ENCODE data around the gene HMGA1.

The HMGA1 gene

DNA sequence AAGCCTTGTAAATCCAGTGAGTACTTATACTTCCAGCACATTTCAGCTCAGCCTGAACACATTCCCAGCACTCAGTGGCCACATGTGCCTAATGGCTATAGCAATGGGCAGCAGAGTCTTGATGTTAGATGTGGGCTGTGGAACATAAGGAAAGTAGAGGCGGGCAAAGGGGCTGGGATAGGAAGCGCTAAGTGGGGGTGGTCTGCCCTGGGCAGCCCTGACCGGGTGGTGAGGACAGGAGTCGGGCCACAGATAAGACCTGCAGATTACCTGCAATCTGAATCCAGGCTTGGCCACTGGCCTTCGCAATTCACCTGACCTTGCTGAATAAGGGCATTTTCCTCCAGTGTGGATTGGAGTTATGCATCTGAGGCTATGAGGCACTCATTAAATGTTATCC lies 11.1 kb upstream of the HMGA1 start:
- no peak for DNase-seq

DNA sequence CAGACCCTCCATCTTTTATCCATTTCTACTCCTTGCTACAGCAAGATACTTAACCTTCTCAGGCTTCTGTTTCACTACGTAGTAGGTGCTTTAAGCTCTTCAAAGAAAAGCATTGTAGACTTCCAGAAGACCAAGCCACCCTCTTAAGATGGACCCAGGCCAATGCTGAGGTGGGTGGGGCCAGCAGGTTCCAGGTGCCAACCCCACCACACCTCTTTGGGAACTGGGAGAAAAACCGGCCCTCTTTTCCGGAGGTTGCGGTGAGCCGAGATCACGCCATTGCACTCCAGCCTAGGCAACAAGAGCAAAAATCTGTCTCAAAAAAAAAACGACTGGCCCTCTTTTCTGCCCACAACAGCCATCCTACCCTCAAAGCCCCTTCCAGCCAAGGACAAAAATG lies 10.6 kb upstream of the HMGA1 start:
- DNase-seq, result no peak

DNA sequence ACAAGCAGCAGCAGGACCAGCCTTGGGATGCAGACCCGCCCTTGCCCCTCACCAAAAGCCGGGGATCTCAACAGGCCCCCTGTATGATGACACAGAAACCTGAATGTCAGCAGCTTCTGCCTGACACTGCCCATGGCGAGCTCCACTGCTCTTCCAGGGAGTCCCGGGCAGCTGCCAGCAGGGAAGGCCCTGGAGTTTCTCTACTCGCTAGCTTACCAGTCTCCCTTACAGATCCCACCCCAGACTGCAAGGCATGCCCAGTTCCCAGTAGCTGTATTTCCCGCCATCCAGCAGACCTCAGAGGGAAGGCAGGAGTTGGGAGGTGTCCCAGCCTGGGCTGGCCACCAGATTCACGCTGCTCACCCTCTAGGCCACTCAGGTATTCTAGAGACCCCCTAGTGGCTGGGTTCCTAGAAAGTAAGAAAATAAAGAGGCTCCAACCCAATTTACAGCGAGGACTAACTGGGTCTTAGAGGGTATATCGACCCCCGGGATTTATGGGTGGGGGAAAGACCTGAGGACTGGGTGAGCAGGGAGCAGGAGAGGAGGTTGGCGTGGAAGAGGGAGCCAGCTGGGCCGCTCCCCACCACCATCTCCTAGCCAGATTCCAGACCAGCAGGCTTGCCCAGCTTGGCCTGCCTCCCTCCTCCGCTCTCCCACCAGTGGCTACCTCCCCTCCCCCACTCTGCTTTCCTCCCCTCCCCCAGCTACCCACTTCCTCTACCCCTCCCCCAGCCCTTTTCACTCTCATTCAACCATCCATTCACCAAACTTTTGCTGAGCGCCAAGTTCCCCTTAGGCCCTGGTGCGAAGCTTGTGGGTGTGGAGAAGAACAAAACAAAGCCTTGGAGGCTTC lies 9.7 kb upstream of the HMGA1 start:
- DNase-seq, result no peak

DNA sequence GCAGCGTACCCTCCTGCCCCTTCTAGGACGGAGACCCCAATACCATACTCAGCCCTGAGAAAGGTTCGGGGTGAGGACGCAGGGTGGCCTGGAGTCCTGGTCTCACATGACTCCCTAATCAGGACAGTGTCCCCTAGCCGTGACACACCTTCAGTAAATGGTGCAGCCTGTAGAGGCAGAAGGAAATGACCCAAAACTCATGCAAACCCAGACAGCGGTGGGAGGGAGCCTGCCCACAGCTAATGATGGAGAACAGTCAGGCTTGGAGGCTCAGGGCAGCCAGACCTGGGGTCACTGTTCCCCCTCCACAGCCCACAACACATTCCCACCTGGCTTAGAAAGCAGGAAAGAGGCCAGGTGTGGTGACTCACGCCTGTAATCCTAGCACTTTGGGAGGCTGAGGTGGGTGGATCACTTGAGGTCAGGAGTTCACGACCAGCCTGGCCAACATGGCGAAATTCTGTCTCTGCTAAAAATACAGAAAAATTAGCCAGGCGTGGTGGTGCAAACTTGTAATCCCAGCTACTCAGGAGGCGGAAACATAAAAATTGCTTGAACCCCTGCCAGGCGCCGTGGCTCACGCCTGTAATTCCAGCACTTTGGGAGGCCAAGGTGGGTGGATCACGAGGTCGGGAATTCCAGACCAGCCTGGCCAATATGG lies 8.8 kb upstream of the HMGA1 start:
- no peak for DNase-seq

DNA sequence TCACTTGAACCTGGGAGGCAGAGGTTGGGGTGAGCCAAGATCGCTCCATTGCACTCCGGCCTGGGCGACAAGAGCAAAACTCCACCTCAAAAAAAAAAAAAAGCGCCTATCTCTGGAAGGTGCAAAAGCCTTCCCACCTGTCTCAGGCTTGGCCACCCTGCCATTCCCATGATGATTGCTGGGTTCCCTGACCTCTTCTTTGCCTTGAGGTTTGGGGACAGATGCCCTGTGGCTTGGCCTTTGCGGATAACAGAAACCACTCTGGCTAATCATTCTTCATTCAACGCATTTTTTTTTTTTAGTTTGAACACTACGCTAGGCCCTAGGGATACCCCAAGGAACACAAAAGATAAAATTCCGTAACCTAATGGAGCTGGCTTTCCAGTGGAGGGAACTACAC lies 6.8 kb upstream of the HMGA1 start:
- DNase-seq, result no peak

DNA sequence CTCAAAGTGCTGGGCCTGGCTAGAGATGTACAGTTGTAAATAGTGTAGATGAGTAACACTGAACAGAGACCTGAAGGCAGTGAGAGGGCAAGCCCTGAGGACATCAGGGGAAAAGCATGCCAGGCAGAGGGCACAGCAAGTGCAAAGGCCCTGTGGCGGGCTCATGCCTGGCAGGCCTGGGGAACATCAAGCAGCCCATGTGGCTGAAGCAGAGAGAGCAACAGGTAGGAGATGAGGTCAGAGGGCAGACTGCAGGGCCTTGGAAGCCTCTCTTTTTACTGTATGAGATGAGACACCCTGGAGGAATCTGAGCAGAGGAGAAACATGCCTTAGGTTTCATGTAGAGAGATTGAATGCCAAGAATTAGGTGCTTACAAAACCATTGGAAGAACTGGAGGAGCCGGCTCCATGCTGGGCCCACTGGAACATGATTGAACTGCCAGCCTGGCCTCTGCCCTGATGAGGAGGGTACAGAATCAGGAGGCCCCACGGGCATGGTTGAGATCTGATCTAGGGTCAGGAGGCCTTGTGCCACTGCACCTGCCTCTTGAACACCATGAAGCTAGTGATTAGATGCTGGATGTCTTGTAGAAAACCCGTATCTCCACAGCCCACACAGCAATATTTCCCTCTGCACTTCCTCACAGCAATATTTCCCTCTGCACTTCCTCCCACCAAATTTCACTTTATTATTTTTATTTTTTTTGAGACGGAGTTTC lies 5.9 kb upstream of the HMGA1 start:
- DNase-seq, result no peak

DNA sequence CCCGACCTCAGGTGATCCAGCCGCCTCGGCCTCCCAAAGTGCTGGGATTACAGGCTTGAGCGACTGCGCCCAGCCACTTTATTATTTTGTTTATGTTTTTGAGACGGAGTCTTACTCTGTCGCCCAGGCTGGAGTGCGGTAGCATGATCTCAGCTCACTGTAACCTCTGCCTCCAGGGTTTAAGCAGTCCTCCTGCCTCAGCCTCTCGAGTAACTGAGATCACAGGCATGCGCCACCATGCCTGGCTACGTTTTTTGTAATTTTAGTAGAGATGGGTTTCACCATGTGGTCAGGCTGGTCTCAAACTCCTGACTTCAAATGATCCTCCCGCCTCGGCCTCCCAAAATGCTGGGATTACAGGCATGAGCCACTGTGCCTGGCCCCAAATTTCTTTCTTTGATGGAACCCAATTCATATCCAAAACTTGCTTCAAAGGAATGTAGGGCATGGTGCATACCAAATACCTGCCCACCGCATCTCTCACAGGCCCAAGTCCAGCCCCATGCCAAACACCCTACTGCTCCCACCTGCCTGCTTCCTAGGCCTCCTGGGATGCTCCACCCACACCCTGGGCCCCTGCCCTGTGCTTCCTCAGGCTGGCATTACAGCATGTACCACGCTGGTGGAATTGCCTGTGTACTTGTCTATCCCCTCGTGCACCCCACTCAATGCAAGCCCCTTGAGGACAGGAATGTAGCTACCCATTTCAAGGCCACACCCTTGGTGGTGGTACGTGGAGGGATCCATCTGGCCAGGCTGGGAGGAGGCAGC lies 4.9 kb upstream of the HMGA1 start:
- DNase-seq, result no peak

DNA sequence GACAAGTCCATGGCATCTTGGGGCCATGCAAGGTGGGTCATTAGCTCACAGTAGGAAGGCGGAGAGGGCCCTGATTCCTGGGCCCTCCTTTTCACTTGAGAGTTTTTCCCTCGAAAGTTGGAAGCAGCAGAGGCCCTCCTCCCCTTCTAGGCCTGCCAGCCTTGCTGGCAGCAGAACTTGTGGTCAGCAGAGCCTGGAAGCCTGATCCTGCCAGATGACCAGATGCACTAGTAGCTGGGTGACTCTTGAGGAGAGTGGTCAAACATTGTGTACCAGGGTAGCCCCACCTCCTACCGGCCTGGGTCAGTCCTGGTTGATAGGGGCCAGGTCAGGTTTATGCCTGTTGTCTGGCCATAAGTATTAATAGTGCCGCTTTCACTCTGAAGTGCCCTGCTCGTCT lies 3.8 kb upstream of the HMGA1 start:
- no peak for DNase-seq

DNA sequence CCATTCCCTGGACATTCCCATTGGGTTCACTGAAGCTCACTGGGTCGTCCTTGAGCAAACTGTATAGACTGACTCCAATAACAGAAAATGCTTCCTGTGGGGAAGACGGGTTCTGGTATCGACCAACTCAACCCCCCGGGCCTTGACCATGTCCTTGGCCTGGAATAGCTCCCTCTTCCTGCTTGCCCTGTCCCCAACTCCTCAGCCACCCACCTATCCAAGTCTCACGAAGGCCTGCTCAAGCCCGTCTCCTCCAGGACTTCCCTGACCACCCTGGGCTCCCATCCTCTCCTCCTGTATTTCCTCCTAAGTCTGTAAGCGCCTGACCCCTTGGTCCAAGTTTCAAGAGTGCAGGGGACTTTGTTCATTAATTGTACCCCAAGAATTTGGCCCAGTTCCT lies 2.8 kb upstream of the HMGA1 start:
- DNase-seq, result no peak

DNA sequence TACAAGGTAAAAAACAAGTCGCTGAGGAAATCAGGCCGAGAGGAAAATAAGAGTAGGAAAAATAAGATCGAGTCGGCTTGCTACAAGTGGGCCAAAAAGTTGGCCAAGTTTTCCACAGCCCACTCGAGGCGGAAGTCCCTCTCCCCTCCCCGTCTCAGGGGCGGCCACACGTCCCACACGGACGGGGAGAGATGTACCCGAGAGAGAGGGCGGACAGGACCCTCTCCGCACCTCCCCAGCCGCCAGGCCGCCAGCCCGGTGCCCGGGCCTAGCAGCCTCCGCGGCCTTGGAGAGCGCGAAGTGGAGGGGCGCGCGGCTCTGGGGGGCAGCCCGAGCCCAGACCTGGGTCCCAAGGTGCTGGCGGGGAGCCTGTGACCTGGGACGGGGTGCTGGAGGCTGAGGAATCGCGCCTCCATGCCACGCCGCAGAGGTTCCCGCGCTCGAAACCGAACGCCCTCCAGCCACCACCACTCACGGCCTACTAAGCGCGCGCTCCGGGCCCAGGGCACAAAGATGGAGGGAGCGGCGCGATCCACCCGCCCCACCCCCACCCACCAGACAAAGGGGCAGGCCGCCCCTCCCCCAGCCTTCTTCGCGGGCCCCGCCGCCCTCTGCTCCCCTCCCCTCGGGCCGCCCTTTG lies 1.9 kb upstream of the HMGA1 start:
- no peak for DNase-seq

DNA sequence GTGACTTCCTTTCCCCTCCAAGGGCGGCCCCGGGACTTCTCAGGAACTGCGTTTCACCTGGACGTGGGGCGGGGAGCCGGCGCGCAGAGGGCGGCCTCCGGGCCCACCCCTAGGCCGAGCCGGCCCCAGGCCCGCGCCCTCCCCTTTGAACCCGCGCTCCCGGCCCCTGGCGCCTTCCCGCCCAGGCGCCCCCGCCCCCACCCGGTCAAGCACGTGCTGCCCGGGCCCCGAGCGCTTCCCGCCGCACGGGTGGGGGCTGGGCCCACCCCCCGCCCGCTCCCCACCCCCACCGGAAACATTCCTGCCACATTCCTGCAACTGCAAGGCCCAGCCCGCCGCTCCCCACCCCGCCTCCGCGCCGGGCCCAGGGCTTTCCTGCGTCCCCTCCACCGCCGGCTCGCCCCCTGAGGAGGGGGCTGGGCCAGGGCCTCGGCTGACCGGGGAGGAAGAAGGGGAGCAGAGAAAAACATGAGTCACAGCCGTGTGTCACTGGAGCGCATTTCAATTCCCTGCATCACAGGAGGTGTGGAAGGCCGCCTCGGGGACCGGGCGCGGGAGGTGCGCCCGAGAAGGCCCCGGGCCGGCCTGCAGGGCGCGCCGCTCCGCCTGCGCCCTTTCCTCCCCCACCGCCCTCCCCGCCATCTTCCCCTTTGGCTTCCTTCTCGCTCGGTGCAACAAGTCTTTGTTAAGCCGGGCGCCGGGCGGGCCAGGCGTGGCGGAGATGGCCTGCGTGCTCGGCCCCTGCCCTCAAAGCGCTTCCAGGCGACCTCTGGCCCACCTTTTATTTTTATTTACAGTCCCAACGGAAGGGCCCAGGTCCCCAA lies 1.2 kb upstream of the HMGA1 start:
- DNase-seq, result peak; percentile 82

DNA sequence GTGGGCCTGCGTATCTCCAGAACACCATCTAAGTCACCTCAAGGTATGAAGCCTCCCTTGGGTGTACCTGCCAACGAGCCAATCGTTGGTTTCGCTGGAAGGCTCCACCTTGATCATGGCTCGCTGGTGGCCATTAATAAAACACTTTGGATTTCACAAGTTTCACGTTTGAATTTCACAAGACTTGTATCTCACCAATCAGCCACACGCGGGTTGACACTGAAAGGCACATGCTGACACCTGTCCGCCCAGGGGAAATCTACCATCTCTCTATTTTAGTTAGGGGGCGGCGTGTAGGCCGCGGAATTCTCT lies 586 bp upstream of the HMGA1 start:
- DNase-seq, result no peak

DNA sequence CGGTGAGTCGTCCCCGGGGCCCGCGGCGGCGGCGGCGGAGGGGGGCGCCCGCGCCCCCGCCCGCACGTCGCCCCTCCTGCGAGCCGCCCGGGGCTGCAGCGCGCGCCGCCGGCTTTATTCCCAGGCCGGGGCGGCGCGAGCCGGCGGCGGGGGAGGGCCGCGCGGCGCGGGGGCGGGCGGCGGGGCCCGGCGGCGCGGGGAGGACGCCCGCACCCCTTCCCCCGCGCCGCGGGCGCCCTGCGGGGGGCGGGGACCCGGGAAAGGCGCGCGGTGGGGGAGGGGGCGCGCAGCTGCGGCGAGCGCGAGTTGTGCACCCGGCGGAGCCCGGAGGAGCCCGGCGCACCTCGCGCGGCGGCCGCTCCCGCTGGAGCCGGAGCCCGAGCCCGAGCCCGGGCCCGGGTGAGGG lies 646 bp downstream of the HMGA1 start:
- peak; percentile 66 for DNase-seq

DNA sequence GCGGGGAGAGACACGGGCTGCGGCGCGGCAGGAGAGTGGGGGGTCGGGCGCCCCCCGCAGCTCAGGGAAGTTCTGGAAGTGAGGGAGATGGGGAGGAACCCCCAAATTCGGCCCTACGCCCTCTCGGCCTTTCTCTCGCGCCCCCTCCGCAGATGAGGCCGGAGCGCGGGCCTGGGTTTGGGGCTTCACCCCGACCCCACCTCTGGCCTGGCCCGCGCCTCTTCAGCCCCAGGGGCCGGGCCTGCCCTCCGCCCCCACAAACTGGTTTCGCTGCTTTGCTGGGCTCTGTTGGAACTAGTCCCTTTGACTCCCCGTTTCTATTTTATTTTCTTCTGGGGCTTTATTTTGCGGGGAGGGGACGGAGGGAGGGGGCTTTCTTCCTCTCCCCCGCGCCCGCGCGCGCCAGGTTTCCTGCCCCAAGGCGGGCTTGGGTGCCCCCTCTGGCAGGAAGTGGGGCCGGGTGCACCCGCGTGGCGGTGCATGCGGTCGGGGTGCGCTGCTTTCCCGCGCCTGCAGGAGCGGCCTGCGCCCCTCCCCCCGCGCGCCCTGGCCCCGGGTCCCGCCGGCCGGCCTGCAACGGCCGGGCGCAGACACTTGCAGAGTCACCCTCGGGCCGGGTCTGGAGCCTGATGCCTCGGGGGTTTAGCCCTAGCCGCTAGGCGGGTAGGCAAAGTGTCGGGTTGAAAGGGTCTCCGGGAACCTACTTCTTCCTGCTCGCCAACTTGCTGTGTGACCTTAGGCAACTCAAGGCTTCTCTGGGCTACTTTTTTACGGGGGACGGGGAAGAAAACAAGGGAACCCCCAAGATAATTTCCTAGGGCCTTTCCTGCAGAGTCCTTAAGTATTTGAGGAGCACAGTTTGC lies 1.3 kb downstream of the HMGA1 start:
- DNase-seq, result peak; percentile 89

DNA sequence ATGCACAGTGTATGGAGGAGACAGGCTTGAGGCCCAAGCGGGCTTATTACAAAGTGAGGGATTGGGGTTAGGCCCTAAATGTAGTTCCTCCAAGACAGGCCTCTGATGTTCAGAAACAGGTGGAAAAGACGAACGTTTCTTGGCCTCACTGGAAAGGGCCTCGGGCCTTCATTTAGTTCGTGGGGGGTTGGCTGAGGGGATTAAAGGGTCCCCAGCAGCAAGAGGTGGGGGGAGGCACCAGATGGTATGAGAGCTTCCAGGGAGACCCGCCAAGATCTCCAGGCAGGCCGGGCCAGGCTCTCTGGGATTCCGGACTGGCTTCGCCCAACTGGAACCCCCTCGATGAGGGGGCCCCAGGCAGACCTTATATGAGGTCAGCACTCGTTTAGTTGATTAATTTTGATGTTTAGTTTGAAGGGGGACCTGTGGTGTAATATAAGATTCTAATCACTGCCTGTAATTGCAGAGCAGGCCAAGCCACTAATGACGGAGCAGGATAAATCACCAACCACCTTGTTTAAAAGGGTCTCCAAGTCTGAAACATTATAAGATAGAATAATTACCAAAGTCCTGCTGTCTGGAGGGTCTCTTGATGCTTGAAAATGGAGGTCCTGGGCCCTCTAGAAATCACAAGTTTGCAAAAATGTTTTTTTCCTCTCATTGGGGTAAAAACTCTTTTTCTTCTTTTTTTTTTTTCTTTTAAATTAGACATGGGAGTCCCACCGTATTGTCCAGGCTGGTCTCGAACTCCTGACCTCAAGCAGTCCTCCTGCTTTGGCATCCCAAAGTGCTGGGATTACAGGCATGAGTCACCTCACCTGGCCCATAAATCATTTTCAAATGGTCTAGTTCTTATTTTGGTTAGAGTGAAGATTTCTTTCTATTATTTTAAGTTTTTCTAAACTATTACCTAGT lies 2.2 kb downstream of the HMGA1 start:
- DNase-seq, result peak; percentile 56

DNA sequence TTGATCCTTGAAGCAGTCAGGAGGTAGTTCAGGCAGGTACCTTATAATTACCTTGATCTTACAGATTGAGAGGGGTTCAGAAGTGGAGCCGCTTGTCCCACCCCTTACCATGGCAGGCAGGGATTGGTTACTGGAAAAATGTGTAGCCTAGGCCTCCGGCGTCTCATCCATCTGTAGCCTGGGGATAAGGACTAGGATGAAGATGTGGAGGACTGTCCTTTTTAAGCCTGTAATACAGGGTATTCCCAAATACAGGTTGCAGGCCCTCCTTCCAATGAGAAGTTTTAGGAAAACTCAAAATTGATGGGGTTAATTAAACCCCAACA lies 2.8 kb downstream of the HMGA1 start:
- peak; percentile 45 for DNase-seq

DNA sequence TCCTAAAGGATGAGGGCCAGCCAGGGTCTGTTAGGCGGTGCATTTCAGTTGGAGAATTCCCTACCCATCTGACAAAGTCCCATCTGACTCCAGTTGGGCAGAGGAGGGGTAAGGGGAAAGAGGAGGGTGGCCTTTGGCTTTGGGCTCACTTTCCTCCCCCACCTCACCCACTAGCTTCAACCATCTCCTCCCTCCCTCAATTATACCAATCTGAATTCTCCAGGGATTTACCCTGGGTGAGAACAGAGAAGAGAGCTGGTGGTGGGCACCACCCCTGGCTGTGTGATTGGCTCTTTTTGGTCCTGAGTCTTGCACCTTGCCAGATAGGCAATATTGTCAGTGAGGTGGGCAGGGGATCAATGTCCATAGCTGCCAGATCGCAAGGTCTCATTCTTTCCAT lies 3.2 kb downstream of the HMGA1 start:
- no peak for DNase-seq

DNA sequence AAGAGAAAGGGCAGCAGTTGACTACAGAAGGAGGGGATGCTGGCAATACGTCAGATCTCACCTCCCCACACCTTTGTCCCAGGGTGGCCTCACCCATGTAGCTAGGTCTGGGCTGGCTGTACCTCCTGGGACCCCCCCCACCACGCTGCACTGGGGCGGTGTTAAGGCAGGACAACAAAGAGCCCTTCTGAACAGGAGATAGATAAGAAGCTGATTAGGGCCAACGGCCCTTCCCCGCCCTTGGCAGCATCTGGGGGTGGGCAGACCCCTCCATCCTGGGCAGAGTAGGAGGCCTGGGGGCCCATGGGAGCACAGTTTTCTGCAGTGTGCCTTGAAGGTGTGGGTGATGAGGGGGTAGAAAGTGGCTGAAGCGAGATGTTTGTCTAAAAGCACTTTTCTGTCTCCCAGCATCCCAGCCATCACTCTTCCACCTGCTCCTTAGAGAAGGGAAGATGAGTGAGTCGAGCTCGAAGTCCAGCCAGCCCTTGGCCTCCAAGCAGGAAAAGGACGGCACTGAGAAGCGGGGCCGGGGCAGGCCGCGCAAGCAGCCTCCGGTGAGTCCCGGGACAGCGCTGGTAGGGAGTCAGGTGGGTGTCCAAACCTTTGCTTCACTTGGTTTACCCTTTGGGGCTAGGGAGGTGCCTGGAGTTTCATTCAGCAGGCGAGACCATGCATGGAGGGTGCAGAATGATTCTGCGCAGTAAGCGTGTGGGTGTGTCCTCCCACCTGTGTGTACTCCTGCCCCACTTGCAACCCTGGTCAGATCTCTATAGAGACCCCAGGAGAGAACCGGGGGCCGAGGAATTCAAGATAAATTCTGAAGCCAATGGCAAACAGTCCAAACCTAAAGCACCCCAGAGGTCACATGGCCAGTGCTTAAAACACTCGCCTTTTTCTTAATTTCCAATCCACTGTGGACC lies 3.9 kb downstream of the HMGA1 start:
- peak; percentile 50 for DNase-seq
